GM10266 (cell line): Measurements from ENCODE around the gene AUTS2.

Experiments
- DNase-seq: peaks from one replicate; pipeline ENCODE4 v3.0.0; 2012; ENCODE audit errors: extremely low spot score
- CTCF ChIP-seq: IDR thresholded peaks from 2 replicates; pipeline ENCODE4 v1.5.1; 2012; ENCODE audit warnings: mild to moderate bottlenecking, low read depth; ENCODE audit not compliant: control insufficient read depth, insufficient read depth; ENCODE audit errors: missing control alignments

AUTS2 gene

GRCh38 chr7:69843653-69844052 is 245.4 kb downstream of the AUTS2 start:
- DNase-seq = no peak
- TF ChIP-seq CTCF = no peak

GRCh38 chr7:69844264-69844868 is 246.1 kb downstream of the AUTS2 start:
- DNase-seq = no peak
- no peak for TF ChIP-seq CTCF

GRCh38 chr7:69845721-69846495 is 247.6 kb downstream of the AUTS2 start:
- TF ChIP-seq CTCF = no peak
- DNase-seq = no peak

GRCh38 chr7:69847921-69848612 is 249.8 kb downstream of the AUTS2 start:
- no peak for DNase-seq
- TF ChIP-seq CTCF = no peak

GRCh38 chr7:69849268-69849667 is 251.0 kb downstream of the AUTS2 start:
- no peak for TF ChIP-seq CTCF
- DNase-seq = no peak

- DNase-seq = no peak
- TF ChIP-seq CTCF = no peak
Measured at GRCh38 chr7:69857014-69857413, 258.7 kb downstream of the AUTS2 start.

- TF ChIP-seq CTCF = no peak
- DNase-seq = no peak
Measured at GRCh38 chr7:69858471-69858870, 260.2 kb downstream of the AUTS2 start.
